NOMO-1 treated with DMSO at 0.1 percent for 48 hours (cell line): Measurements from ENCODE around the gene RBL2.
"Not testable (repeated sequence)": the region's sequence is repeated elsewhere in the genome, so short reads cannot be mapped to it uniquely, and the experiment has no call there.

ENCODE experiments used
- DNase-seq: peaks from one replicate; lab custom pipeline; 2025; ENCODE audit not compliant: unreplicated experiment; lab: John Stamatoyannopoulos, UW

Gene RBL2

GRCh38 chr16:53529513-53529912 lies 95.2 kb downstream of the RBL2 start:
- no peak for DNase-seq

GRCh38 chr16:53530046-53530445 lies 95.8 kb downstream of the RBL2 start:
- no peak for DNase-seq

DNA sequence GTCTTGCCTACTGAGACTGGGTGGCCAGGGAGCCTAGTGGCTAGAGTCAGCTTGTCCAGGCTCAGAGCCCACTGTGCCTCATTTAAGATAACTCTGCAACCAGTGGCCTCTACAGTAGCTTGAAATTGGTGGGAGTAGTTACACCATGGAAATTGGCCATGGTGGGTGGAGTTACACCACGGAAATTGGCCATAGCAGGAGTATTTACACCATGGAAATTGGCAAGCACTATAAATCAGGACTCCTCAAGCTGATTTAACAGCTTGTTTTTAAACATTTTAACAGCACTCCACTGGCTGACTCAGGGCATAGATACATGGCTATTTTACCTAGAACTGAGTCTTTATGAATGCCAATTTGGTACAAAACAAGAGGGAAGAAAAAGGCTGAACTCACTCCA lies 96.5 kb downstream of the RBL2 start:
- DNase-seq: no peak

- no peak for DNase-seq
Observed at GRCh38 chr16:53534206-53534605, 99.9 kb downstream of the RBL2 start.

DNA sequence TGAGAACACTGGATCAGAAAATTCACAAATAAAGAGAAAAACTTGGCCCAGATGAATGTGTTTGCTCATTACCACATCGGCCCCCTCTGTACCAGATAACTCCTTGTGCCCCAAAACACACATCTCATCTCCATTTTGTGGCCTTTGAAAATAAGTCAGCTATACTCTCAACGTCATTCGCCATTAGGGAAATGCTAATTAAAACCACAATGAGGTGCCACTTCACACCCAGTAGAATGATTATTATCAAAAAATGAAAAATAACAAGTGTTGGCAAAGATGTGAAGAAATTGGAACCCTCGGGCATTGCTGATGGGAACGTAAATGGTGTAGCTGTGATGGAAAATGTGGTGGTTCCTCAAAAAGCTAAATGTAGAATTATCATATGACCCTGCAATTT lies 103.4 kb downstream of the RBL2 start:
- no peak for DNase-seq

DNA sequence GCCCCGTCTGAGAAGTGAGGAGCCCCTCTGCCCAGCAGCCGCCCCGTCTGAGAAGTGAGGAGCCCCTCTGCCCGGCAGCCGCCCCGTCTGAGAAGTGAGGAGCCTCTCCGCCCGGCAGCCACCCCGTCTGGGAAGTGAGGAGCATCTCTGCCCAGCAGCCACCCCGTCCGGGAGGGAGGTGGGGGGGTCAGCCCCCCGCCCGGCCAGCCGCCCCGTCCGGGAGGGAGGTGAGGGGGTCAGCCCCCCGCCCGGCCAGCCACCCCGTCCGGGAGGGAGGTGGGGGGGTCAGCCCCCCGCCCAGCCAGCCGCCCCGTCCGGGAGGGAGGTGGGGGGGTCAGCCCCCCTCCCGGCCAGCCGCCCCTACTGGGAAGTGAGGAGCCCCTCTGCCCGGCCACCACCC lies 105.1 kb downstream of the RBL2 start:
- not testable (repeated sequence) for DNase-seq

DNA sequence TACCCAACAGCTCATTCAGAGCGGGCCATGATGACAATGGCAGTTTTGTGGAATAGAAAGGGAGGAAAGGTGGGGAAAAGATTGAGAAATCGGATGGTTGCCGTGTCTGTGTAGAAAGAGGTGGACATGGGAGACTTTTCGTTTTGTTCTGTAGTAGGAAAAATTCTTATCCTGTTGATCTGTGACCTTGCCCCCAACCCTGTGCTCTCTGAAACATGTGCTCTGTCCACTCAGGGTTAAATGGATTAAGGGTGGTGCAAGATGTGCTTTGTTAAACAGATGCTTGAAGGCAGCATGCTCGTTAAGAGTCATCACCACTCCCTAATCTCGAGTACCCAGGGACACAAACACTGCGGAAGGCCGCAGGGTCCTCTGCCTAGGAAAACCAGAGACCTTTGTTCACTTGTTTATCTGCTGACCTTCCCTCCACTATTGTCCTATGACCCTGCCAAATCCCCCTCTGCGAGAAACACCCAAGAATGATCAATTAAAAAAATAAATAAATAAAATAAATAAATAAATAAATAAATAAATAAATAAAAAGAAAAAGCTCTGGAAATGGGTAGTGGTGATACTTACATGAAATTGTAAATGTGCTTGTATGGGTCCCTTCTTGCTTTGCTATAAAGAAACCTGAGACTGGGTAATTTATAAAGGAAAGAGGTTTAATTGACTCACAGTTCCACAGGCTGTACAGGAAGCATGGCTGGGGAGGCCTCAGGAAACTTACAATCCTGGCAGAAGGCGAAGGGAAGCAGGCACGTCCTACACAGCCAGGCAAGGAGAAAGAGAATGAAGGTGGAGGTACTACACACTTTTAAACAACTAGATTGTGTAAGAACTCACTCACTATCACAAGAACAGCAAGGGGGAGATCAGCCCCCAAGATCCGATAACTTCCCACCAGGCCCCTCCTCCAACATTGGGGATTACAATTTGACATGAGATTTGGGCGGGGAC lies 105.8 kb downstream of the RBL2 start:
- not testable (repeated sequence) for DNase-seq
